ENCODE measurements around the gene MFSD2B.
A peak's percentile ranks its signal among the peaks of the same experiment; 100 is the strongest.

MFSD2B gene

GRCh38 chr2:24075259-24075658, 65.4 kb downstream of the MFSD2B start:
- Histone ChIP-seq H3K4me2 (ENCODE audit: low read depth, low read length, poor library complexity, severe bottlenecking) (peak overlapping the region; percentile 83), H2AFZ (ENCODE audit: low read length) (no peak overlapping the region), H3F3A (ENCODE audit: low read depth) (no peaks in the 10 kb centered on the region; the same call in 1 of the 2 replicates), H3K4me1 (ENCODE audit: insufficient read depth, low read length, poor library complexity, severe bottlenecking) (peaks cover 41% of the 10 kb centered on the region), H4K20me1 (ENCODE audit: insufficient read depth, low read length, poor library complexity, severe bottlenecking) (peaks cover 22% of the 10 kb centered on the region), H3K27me3 (ENCODE audit: insufficient read depth, low read length, poor library complexity, severe bottlenecking) (no peaks in the 10 kb centered on the region), H3K9me2 (replicated peaks; ENCODE audit: low read depth, low read length) (no peaks in the 10 kb centered on the region), H3K79me2 (ENCODE audit: insufficient read depth, low read length) (peaks cover 55% of the 10 kb centered on the region), H3K4me3 (ENCODE audit: low read length, poor library complexity, severe bottlenecking) (peak overlapping the region; percentile 77), H3K9me3 (ENCODE audit: insufficient read depth, low read depth, low read length) (no peaks in the 10 kb centered on the region), H3K36me3 (ENCODE audit: insufficient read depth, low read length) (no peaks in the 10 kb centered on the region; the same call in 1 of the 2 replicates), H3K9ac (ENCODE audit: low read depth, low read length, poor library complexity, severe bottlenecking) (peak overlapping the region; percentile 78)
- TF ChIP-seq CTCF (conservative IDR thresholded peaks at IDR 0.05; ENCODE audit: low read length), result no peak
- no peak for TF ChIP-seq EZH2phosphoT487 (IDR thresholded peaks at IDR 0.05; ENCODE audit: borderline replicate concordance)
